Measurements from ENCODE around the gene SH3BGRL2.

SH3BGRL2 gene

GRCh38 chr6:79694623-79695343, 63.7 kb downstream of the SH3BGRL2 start:
- ChIA-PET POLR2A (no interaction called here), CTCF (interaction anchor here (0.8 kb wide), 1 partner anchor 23 kb away, joined by 4 read pairs; no protein-coding TSS in a partner anchor)
- DNase-seq (ENCODE audit: extremely low spot score): no peak
- TF ChIP-seq SP1 (IDR thresholded peaks at IDR 0.05): no peak
- TF ChIP-seq ZNF384 (IDR thresholded peaks at IDR 0.05): no peak
- TF ChIP-seq CTBP1 (IDR thresholded peaks at IDR 0.05; ENCODE audit: borderline replicate concordance): no peak
- TF ChIP-seq L3MBTL2 (conservative IDR thresholded peaks at IDR 0.05): no peak
- TF ChIP-seq BHLHE40 (IDR thresholded peaks at IDR 0.05; ENCODE audit: borderline replicate concordance): no peak
- TF ChIP-seq PKNOX1 (IDR thresholded peaks at IDR 0.05): no peak
- TF ChIP-seq ARNT (IDR thresholded peaks at IDR 0.05): no peak
- no peak for TF ChIP-seq FOXM1 (IDR thresholded peaks at IDR 0.05; ENCODE audit: borderline replicate concordance)
- TF ChIP-seq NFRKB (IDR thresholded peaks at IDR 0.05): no peak
- TF ChIP-seq TARDBP (IDR thresholded peaks at IDR 0.05): no peak
- TF ChIP-seq HDGF (IDR thresholded peaks at IDR 0.05; ENCODE audit: borderline replicate concordance): no peak
- no peak for TF ChIP-seq FOXA1 (IDR thresholded peaks at IDR 0.05)
- no peak for TF ChIP-seq SUZ12 (IDR thresholded peaks at IDR 0.05)
- TF ChIP-seq LEF1 (IDR thresholded peaks at IDR 0.05; ENCODE audit: borderline replicate concordance): no peak
- no peak for TF ChIP-seq ELF4 (IDR thresholded peaks at IDR 0.05)
- no peak for TF ChIP-seq FOXK2 (IDR thresholded peaks at IDR 0.05)

- CTCF ChIA-PET: no interaction called here
- TF ChIP-seq ZNF384 (IDR thresholded peaks at IDR 0.05): no peak
- no peak for TF ChIP-seq FOXK2 (IDR thresholded peaks at IDR 0.05)
- TF ChIP-seq HDGF (IDR thresholded peaks at IDR 0.05; ENCODE audit: borderline replicate concordance): no peak
- no peak for TF ChIP-seq CTBP1 (IDR thresholded peaks at IDR 0.05; ENCODE audit: borderline replicate concordance)
- no peak for TF ChIP-seq SP1 (IDR thresholded peaks at IDR 0.05)
- TF ChIP-seq FOXA1 (IDR thresholded peaks at IDR 0.05): no peak
- no peak for TF ChIP-seq SUZ12 (IDR thresholded peaks at IDR 0.05)
- no peak for TF ChIP-seq TARDBP (IDR thresholded peaks at IDR 0.05)
- TF ChIP-seq FOXM1 (IDR thresholded peaks at IDR 0.05; ENCODE audit: borderline replicate concordance): no peak
- TF ChIP-seq NFRKB (IDR thresholded peaks at IDR 0.05): no peak
- no peak for TF ChIP-seq ELF4 (IDR thresholded peaks at IDR 0.05)
- TF ChIP-seq PKNOX1 (IDR thresholded peaks at IDR 0.05): no peak
- no peak for TF ChIP-seq L3MBTL2 (conservative IDR thresholded peaks at IDR 0.05)
- TF ChIP-seq ARNT (IDR thresholded peaks at IDR 0.05): no peak
- no peak for TF ChIP-seq LEF1 (IDR thresholded peaks at IDR 0.05; ENCODE audit: borderline replicate concordance)
- TF ChIP-seq BHLHE40 (IDR thresholded peaks at IDR 0.05; ENCODE audit: borderline replicate concordance): no peak
- POLR2A ChIA-PET: no interaction called here
Measured at GRCh38 chr6:79697430-79697829, 66.3 kb downstream of the SH3BGRL2 start.

GRCh38 chr6:79699606-79700005, 68.5 kb downstream of the SH3BGRL2 start:
- POLR2A ChIA-PET: no interaction called here
- TF ChIP-seq TARDBP (IDR thresholded peaks at IDR 0.05): no peak
- no peak for TF ChIP-seq FOXA1 (IDR thresholded peaks at IDR 0.05)
- TF ChIP-seq ARNT (IDR thresholded peaks at IDR 0.05): no peak
- TF ChIP-seq SUZ12 (IDR thresholded peaks at IDR 0.05): no peak
- TF ChIP-seq LEF1 (IDR thresholded peaks at IDR 0.05; ENCODE audit: borderline replicate concordance): no peak
- no peak for DNase-seq (ENCODE audit: extremely low spot score)
- CTCF ChIA-PET: no interaction called here

More at GRCh38 chr6:79697430-79697829, 66.3 kb downstream of the SH3BGRL2 start:
- DNase-seq (ENCODE audit: extremely low spot score): no peak

GRCh38 chr6:79702691-79703090, 71.6 kb downstream of the SH3BGRL2 start:
- TF ChIP-seq ZNF384 (IDR thresholded peaks at IDR 0.05) (no peak), FOXK2 (IDR thresholded peaks at IDR 0.05) (no peak)
- POLR2A ChIA-PET: no interaction called here
- CTCF ChIA-PET: no interaction called here

GRCh38 chr6:79704200-79704599, 73.1 kb downstream of the SH3BGRL2 start:
- CTCF ChIA-PET: no interaction called here

More at GRCh38 chr6:79702691-79703090, 71.6 kb downstream of the SH3BGRL2 start:
- DNase-seq (ENCODE audit: extremely low spot score): no peak

GRCh38 chr6:79705456-79705995, 74.4 kb downstream of the SH3BGRL2 start:
- no peak for DNase-seq (ENCODE audit: extremely low spot score)
- CTCF ChIA-PET: no interaction called here

More at GRCh38 chr6:79704200-79704599, 73.1 kb downstream of the SH3BGRL2 start:
- DNase-seq (ENCODE audit: extremely low spot score): no peak
- TF ChIP-seq SP1 (IDR thresholded peaks at IDR 0.05) (no peak), CTBP1 (IDR thresholded peaks at IDR 0.05; ENCODE audit: borderline replicate concordance) (no peak), FOXM1 (IDR thresholded peaks at IDR 0.05; ENCODE audit: borderline replicate concordance) (no peak), L3MBTL2 (conservative IDR thresholded peaks at IDR 0.05) (no peak), FOXA1 (IDR thresholded peaks at IDR 0.05) (no peak), BHLHE40 (IDR thresholded peaks at IDR 0.05; ENCODE audit: borderline replicate concordance) (no peak), NFRKB (IDR thresholded peaks at IDR 0.05) (no peak), HDGF (IDR thresholded peaks at IDR 0.05; ENCODE audit: borderline replicate concordance) (no peak)
- POLR2A ChIA-PET: no interaction called here

More at GRCh38 chr6:79705456-79705995, 74.4 kb downstream of the SH3BGRL2 start:
- TF ChIP-seq NFRKB (IDR thresholded peaks at IDR 0.05): no peak
- no peak for TF ChIP-seq HDGF (IDR thresholded peaks at IDR 0.05; ENCODE audit: borderline replicate concordance)
- TF ChIP-seq FOXM1 (IDR thresholded peaks at IDR 0.05; ENCODE audit: borderline replicate concordance): no peak
- no peak for TF ChIP-seq PKNOX1 (IDR thresholded peaks at IDR 0.05)
- POLR2A ChIA-PET: no interaction called here
